Diencephalon (tissue), 1 donor: ENCODE measurements around the gene C11orf71. TPM values are rescaled to one million over a fixed set of nuclear protein-coding genes. Genes with fewer than 3 reads are reported as not detected.

Experiments
- total RNA-seq: library from RNA; depleted of rRNA; stranded (reverse); fragments of >200 nt; gene quantifications from one replicate; pipeline ENCODE4 v1.2.3, GENCODE V29; 2014

Gene C11orf71
- total RNA-seq: 14.1 TPM

GRCh38 chr11:114400216-114400914, at the start of gene C11orf71, which contains the start of gene RBM7:
TSS of gene C11orf71 (minus strand) at chr11:114400511. CDS start at chr11:114400331, 180 bp downstream.
TSS of gene RBM7 (plus strand) at chr11:114400666. CDS start at chr11:114400672, 6 bp downstream.

GRCh38 chr11:114439229-114440120, 39.2 kb upstream of the C11orf71 start, which contains the start of gene REXO2:
TSS of gene REXO2 (plus strand) at chr11:114439467. CDS start at chr11:114439529, 62 bp downstream.

Other genes with a start within 250 kb of the C11orf71 start
- gene NNMT, start 104.1 kb downstream of the C11orf71 start, total RNA-seq: 0.92 TPM
- 27.5 TPM for gene RBM7, start 155 bp upstream of the C11orf71 start, total RNA-seq
- 58.6 TPM for gene REXO2, start 39.0 kb upstream of the C11orf71 start, total RNA-seq
- not detected for gene NXPE1, start 159.4 kb upstream of the C11orf71 start, total RNA-seq
- gene NXPE4, start 195.3 kb upstream of the C11orf71 start, total RNA-seq: not detected